Endothelial cell (in vitro differentiated cells): ENCODE data around the gene TLCD2. TPM values are rescaled to one million over a fixed set of nuclear protein-coding genes. Genes with fewer than 3 reads are reported as not detected.
A peak's percentile ranks its signal among the peaks of the same experiment; 100 is the strongest.

Experiments
- DNase-seq: peaks from one replicate; pipeline ENCODE4 v3.0.0; 2021; ENCODE audit warnings: low spot score
- H3K27ac Mint-ChIP-seq: one replicate; pipeline ENCODE4 v1.8.0; 2021; ENCODE audit warnings: mixed read lengths, inconsistent platforms; ENCODE audit not compliant: unreplicated experiment
- H3K27me3 Mint-ChIP-seq: one replicate; pipeline ENCODE4 v1.8.0; 2021; ENCODE audit warnings: mild to moderate bottlenecking, moderate library complexity, mixed read lengths, inconsistent platforms; ENCODE audit not compliant: unreplicated experiment
- H3K36me3 Mint-ChIP-seq: one replicate; pipeline ENCODE4 v1.8.0; 2021; ENCODE audit warnings: mild to moderate bottlenecking, low read depth, mixed read lengths, inconsistent platforms; ENCODE audit not compliant: unreplicated experiment
- H3K4me1 Mint-ChIP-seq: one replicate; pipeline ENCODE4 v1.8.0; 2021; ENCODE audit warnings: mild to moderate bottlenecking, mixed read lengths, inconsistent platforms; ENCODE audit not compliant: unreplicated experiment
- H3K4me3 Mint-ChIP-seq: one replicate; pipeline ENCODE4 v1.8.0; 2021; ENCODE audit warnings: mild to moderate bottlenecking, mixed read lengths, inconsistent platforms; ENCODE audit not compliant: unreplicated experiment
- H3K9me3 Mint-ChIP-seq: one replicate; pipeline ENCODE4 v1.8.0; 2021; ENCODE audit warnings: mixed read lengths, inconsistent platforms; ENCODE audit not compliant: unreplicated experiment
- CTCF ChIP-seq: fragments of 200-600 bp; sonication (generic); IDR thresholded peaks from one replicate; pipeline ENCODE4 v1.5.0; 2021; ENCODE audit warnings: antibody characterized with exemption; ENCODE audit not compliant: unreplicated experiment
- long read RNA-seq: library from polyadenylated mRNA; unstranded; transcript quantifications from one replicate; pipeline ENCODE4 v2.0.0, GENCODE V29; 2020; ENCODE audit not compliant: unreplicated experiment
- total RNA-seq: library from RNA; stranded (reverse); fragmentation: NEBNext Ultra II Directional; extraction: Animal tissue kit (Norgen Biotek cat#: 25700); gene quantifications from one replicate; pipeline ENCODE4 v1.2.1, GENCODE V29; 2021; ENCODE audit not compliant: unreplicated experiment

The TLCD2 gene, protein sequence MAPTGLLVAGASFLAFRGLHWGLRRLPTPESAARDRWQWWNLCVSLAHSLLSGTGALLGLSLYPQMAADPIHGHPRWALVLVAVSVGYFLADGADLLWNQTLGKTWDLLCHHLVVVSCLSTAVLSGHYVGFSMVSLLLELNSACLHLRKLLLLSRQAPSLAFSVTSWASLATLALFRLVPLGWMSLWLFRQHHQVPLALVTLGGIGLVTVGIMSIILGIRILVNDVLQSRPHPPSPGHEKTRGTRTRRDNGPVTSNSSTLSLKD
- 4.4 TPM for total RNA-seq
- long read RNA-seq, result 0 reads

GRCh38 chr17:1709971-1710806 lies at the start of gene TLCD2:
Gene TLCD2, minus strand, starts transcription at chr17:1710377. Its CDS starts 135 bp downstream, at chr17:1710242.
- no peak within 1 kb of the TSS for H3K27ac Mint-ChIP-seq
- H3K36me3 Mint-ChIP-seq, result peaks cover 17% of the 10 kb centered on the region
- H3K27me3 Mint-ChIP-seq, result peaks cover 11% of the 10 kb centered on the region
- peak within 1 kb of the TSS; percentile 82 for H3K4me3 Mint-ChIP-seq
- peak; percentile 53 for DNase-seq
- TF ChIP-seq CTCF, result no peak
- H3K9me3 Mint-ChIP-seq, result no peaks in the 10 kb centered on the region
- peaks cover 25% of the 10 kb centered on the region for H3K4me1 Mint-ChIP-seq

DNA sequence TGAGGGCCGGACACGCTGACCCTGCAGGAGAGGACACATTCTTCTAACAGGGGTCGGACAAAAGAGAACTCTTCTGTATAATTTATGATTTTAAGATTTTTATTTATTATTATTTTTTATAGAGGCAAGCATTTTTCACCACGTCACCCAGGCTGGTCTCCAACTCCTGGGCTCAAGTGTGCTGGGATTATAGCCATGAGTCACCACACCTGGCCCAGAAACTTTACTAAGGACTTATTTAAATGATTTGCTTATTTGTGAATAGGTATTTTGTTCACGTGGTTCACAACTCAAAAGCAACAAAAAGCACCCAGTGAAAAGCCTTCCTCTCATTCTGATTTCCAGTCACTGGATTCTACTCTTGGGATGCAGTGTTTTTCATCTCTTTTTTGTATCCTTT lies 49.4 kb upstream of the TLCD2 start:
- H3K4me1 Mint-ChIP-seq, result peaks cover 13% of the 10 kb centered on the region
- no peak overlapping the region for H3K27ac Mint-ChIP-seq
- H3K4me3 Mint-ChIP-seq, result no peak overlapping the region
- no peak for DNase-seq
- TF ChIP-seq CTCF, result no peak
- H3K27me3 Mint-ChIP-seq, result peaks cover 17% of the 10 kb centered on the region
- H3K36me3 Mint-ChIP-seq, result no peaks in the 10 kb centered on the region
- H3K9me3 Mint-ChIP-seq, result no peaks in the 10 kb centered on the region

GRCh38 chr17:1758807-1759206 lies 48.6 kb upstream of the TLCD2 start:
- no peak overlapping the region for H3K27ac Mint-ChIP-seq
- H3K36me3 Mint-ChIP-seq, result no peaks in the 10 kb centered on the region
- peaks cover 9% of the 10 kb centered on the region for H3K4me1 Mint-ChIP-seq
- H3K4me3 Mint-ChIP-seq, result no peak overlapping the region
- H3K27me3 Mint-ChIP-seq, result peaks cover 16% of the 10 kb centered on the region
- DNase-seq, result no peak
- no peak for TF ChIP-seq CTCF
- H3K9me3 Mint-ChIP-seq, result no peaks in the 10 kb centered on the region

- Mint-ChIP-seq H3K27me3 (peaks cover 8% of the 10 kb centered on the region), H3K4me3 (peak overlapping the region; percentile 47), H3K9me3 (no peaks in the 10 kb centered on the region), H3K27ac (no peak overlapping the region), H3K4me1 (peaks cover 12% of the 10 kb centered on the region), H3K36me3 (no peaks in the 10 kb centered on the region)
- no peak for DNase-seq
- no peak for TF ChIP-seq CTCF
Measured at GRCh38 chr17:1755827-1756262, 45.7 kb upstream of the TLCD2 start.
